ENCODE results near the gene UTP14C. TPM values are rescaled to one million over a fixed set of nuclear protein-coding genes. Genes with fewer than 3 reads are reported as not detected.

Gene UTP14C
- total and polyA plus RNA-seq, 4 experiments from 2014 or later = 1.9 to 16.1 (median 9.3) TPM

DNA sequence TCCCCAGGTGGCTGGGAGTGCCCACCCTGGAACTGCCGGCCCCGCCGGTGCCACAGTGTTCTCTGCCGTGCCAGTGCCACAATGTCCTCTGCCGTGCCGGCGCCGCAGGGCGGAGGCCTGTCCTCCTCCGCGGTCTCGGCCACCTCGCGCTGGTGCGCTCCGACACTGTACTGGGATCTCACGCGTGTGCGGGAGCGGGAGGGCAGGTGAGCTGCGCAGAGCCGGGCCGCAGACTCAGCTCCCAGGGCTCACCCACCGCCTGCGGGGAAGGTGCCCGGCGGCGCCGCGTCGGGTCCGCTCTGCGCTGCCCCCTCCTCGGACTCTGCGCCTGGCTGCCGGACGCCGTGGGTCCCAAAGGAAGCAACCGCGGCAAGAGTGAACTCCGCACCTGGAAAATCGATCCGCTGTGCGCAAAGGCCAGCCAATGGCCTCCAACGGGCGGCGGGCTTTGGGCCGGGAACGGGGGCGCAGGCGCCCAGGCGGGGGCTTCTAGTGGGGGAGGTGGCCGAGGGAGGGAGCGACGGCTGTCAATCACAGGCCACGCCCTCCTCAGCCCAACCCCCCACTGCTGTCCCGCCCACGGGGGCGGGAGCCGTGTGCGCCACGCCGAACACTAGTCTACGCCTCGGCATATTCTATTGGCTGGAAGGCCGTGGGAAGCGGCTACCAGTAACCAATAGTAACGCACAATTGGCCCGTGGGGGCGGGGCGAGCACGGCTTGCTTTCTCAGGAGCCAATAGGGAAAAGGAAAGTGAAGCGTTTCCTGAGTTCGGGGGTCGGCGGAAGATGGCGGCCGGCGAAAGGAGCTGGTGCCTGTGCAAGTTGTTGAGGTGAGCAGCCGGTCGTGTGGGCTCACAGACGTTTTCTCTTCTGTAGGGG is 12.6 kb upstream of the UTP14C start, which contains the start of gene ALG11:
TSS of gene ALG11 (plus strand) at position 767 of the 880 bp plus-strand sequence. CDS start at position 788, 21 bp downstream.
- H3K9me3 Mint-ChIP-seq = no peaks in the 10 kb centered on the region
- H3K27ac Mint-ChIP-seq = peak within 1 kb of the TSS; percentile 87 to 98 (median 97)
- Histone ChIP-seq H3K27me3 (ENCODE audit: insufficient read depth, low read length) (peaks cover 8% of the 10 kb centered on the region), H3K27ac (ENCODE audit: low read depth, low read length) (peak within 1 kb of the TSS; percentile 52), H3K36me3 (ENCODE audit: insufficient read depth, low read length) (no peaks in the 10 kb centered on the region), H3K4me3 (ENCODE audit: low read length in 2 of 2) (peak within 1 kb of the TSS; percentile 71 to 92), H3K4me1 (ENCODE audit: insufficient read depth, low read length) (peaks cover 22% of the 10 kb centered on the region), H3K9me3 (ENCODE audit: control insufficient read depth in 1 of 2, low read length in 2 of 2) (no peaks in the 10 kb centered on the region)
- peak within 1 kb of the TSS; percentile 96 to 100 (median 100) for H3K4me3 Mint-ChIP-seq
- peaks cover 14 to 44% (median 23%) of the 10 kb centered on the region in 4 donors for H3K4me1 Mint-ChIP-seq
- H3K36me3 Mint-ChIP-seq = peaks cover 11 to 20% of the 10 kb centered on the region in 2 donors
- POLR2A ChIA-PET (ENCODE audit: partially characterized antibody) = interaction anchor here (1.0 to 2.7 kb wide), 9 partner anchors 9 to 640 kb away, joined by 3 to 18 read pairs (median 5); partner anchors contain the start of genes INTS6, NEK3 and SUGT1
- intact Hi-C loops (cut with micrococcal nuclease) = loop anchor here (1.0 to 5.0 kb wide), 11 partner anchors 70 to 640 kb away; partner anchors contain the start of genes CKAP2, INTS6, NEK3 and SUGT1
- H3K27me3 Mint-ChIP-seq = peaks cover 4 to 24% of the 10 kb centered on the region in 2 donors
- peak; percentile 99 for DNase-seq
- CTCF ChIA-PET (ENCODE audit: partially characterized antibody) = interaction anchor here (1.4 to 4.0 kb wide), 4 partner anchors 11 to 173 kb away, joined by 3 to 42 read pairs (median 6); partner anchors contain the start of gene NEK5

DNA sequence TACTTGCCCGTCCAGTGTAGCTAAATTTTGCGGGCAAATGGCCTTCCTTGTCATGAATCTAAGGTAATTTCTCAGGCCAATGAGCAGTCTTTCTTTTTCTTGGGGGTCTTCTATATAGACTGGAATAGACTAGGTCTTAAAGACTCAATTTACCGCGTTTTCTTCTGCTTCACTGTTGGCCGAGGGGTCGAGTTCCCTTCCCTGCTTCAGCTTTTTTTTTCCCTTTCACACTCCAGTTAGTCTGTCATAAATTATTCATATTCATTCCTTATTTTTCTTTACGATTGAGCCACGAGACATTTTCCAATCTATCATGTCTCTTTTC is 12.0 kb upstream of the UTP14C start:
- Mint-ChIP-seq H3K4me3 (peak overlapping the region; percentile 96 to 100 (median 100)), H3K27me3 (peaks cover 4 to 22% of the 10 kb centered on the region in 2 donors), H3K36me3 (peaks cover 15 to 24% of the 10 kb centered on the region in 2 donors), H3K9me3 (no peaks in the 10 kb centered on the region), H3K27ac (peak overlapping the region; percentile 87 to 98 (median 97)), H3K4me1 (peaks cover 17 to 50% (median 27%) of the 10 kb centered on the region in 4 donors)
- peak overlapping the region; percentile 52 for H3K27ac ChIP-seq (ENCODE audit: low read depth, low read length)
- no peak for DNase-seq
- peak overlapping the region; percentile 71 to 92 for H3K4me3 ChIP-seq (ENCODE audit: low read length in 2 of 2)
- peaks cover 8% of the 10 kb centered on the region for H3K27me3 ChIP-seq (ENCODE audit: insufficient read depth, low read length)
- ChIA-PET CTCF (ENCODE audit: partially characterized antibody) (interaction anchor here (1.4 to 4.0 kb wide), 4 partner anchors 11 to 173 kb away, joined by 3 to 42 read pairs (median 6); partner anchors contain the start of gene NEK5), POLR2A (ENCODE audit: partially characterized antibody) (interaction anchor here (1.0 to 2.7 kb wide), 8 partner anchors 10 to 640 kb away, joined by 3 to 18 read pairs (median 5); partner anchors contain the start of genes INTS6, NEK3 and SUGT1)
- intact Hi-C loops (cut with micrococcal nuclease) = loop anchor here (1.0 to 5.0 kb wide), 11 partner anchors 70 to 640 kb away; partner anchors contain the start of genes CKAP2, INTS6, NEK3 and SUGT1
- peaks cover 22% of the 10 kb centered on the region for H3K4me1 ChIP-seq (ENCODE audit: insufficient read depth, low read length)
- H3K9me3 ChIP-seq (ENCODE audit: control insufficient read depth in 1 of 2, low read length in 2 of 2) = no peaks in the 10 kb centered on the region
- no peaks in the 10 kb centered on the region for H3K36me3 ChIP-seq (ENCODE audit: insufficient read depth, low read length)

DNA sequence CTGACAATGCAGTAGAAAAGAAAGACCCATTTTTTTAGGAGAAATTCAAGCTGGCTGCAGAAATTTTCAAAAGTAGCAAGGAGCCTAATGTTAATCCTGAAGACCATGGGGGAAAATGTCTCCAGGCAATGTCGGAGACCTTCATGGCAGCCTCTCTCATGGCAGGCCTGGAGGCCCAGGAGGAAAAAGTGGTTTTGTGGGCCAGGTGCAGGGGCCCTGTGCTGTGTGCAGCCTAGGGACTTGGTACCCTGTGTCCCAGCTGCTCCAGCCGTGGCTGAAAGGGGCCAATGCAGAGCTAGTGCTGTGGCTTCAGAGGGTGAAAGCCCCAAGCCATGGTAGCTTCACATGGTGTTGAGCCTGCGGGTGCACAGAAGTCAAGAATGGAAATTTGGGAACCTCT is 8.2 kb upstream of the UTP14C start:
- intact Hi-C loops (cut with micrococcal nuclease) = no loop called here
- DNase-seq = no peak
- Mint-ChIP-seq H3K27ac (no peak overlapping the region), H3K27me3 (peaks cover 0 to under 1% of the 10 kb centered on the region in 2 donors), H3K36me3 (peaks cover 41 to 56% of the 10 kb centered on the region in 2 donors), H3K9me3 (no peaks in the 10 kb centered on the region), H3K4me1 (peaks cover 21 to 43% (median 33%) of the 10 kb centered on the region in 4 donors), H3K4me3 (no peak overlapping the region)
- H3K9me3 ChIP-seq (ENCODE audit: control insufficient read depth in 1 of 2, low read length in 2 of 2) = no peaks in the 10 kb centered on the region
- peaks cover 17% of the 10 kb centered on the region for H3K4me1 ChIP-seq (ENCODE audit: insufficient read depth, low read length)
- H3K27me3 ChIP-seq (ENCODE audit: insufficient read depth, low read length) = no peaks in the 10 kb centered on the region
- POLR2A ChIA-PET (ENCODE audit: partially characterized antibody) = interaction anchor here (0.6 kb wide), 1 partner anchor 119 kb away, joined by 3 read pairs; no protein-coding TSS in a partner anchor
- no peak overlapping the region for H3K27ac ChIP-seq (ENCODE audit: low read depth, low read length)
- peaks cover 9% of the 10 kb centered on the region for H3K36me3 ChIP-seq (ENCODE audit: insufficient read depth, low read length)
- no peak overlapping the region for H3K4me3 ChIP-seq (ENCODE audit: low read length in 2 of 2)
- CTCF ChIA-PET (ENCODE audit: partially characterized antibody) = no interaction called here

DNA sequence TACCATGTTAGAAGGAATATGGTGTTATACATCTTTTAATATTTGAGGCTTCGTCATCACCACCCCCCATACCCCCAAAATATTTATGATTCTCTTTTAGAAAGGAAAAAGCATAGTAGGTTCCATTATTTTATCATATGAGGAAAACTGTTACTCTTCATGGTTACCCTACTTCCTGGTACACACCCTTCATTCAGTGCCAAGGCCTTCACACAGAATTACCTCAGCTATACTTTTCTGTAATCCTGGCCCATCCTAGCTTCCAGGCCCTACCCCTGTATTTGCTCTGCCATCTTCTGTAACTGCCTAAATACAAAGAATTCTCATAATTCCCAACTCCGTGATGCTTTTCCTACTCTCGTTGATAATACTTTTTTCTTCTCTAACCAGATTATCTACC is 4.3 kb upstream of the UTP14C start:
- no peaks in the 10 kb centered on the region for H3K27me3 ChIP-seq (ENCODE audit: insufficient read depth, low read length)
- H3K9me3 Mint-ChIP-seq = peaks cover 0 to 1% (median 0%) of the 10 kb centered on the region in 8 donors
- POLR2A ChIA-PET (ENCODE audit: partially characterized antibody) = no interaction called here
- peaks cover 65 to 75% of the 10 kb centered on the region in 2 donors for H3K36me3 Mint-ChIP-seq
- H3K36me3 ChIP-seq (ENCODE audit: insufficient read depth, low read length) = peaks cover 21% of the 10 kb centered on the region
- H3K27ac ChIP-seq (ENCODE audit: low read depth, low read length) = no peak overlapping the region
- no peak overlapping the region for H3K27ac Mint-ChIP-seq
- H3K4me3 ChIP-seq (ENCODE audit: low read length in 2 of 2) = no peak overlapping the region
- no peak for DNase-seq
- intact Hi-C loops (cut with micrococcal nuclease) = no loop called here
- H3K27me3 Mint-ChIP-seq = no peaks in the 10 kb centered on the region
- H3K4me1 Mint-ChIP-seq = peaks cover 22 to 31% (median 28%) of the 10 kb centered on the region in 4 donors
- CTCF ChIA-PET (ENCODE audit: partially characterized antibody) = no interaction called here
- no peak overlapping the region for H3K4me3 Mint-ChIP-seq
- H3K9me3 ChIP-seq (ENCODE audit: control insufficient read depth in 1 of 2, low read length in 2 of 2) = no peaks in the 10 kb centered on the region
- H3K4me1 ChIP-seq (ENCODE audit: insufficient read depth, low read length) = no peaks in the 10 kb centered on the region

DNA sequence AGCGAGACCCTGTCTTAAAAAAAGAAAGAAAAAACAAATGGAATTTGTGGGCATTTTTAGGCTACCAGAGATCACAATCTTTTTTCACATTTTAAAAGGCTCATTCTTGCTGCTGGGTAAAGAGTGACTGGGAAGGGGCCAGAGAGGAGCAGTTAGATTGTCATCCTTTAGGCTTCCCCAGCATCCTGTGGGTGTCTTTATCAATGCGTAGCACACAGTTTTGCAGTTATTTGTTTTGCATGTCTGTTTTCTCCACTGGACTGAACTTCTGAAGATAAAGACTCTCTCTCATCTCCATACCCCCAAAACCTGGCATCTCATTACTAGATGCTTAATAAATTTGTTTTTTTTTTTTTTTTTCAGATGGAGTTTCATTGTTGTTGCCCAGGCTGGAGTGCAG is 2.1 kb upstream of the UTP14C start:
- H3K9me3 ChIP-seq (ENCODE audit: control insufficient read depth in 1 of 2, low read length in 2 of 2) = no peaks in the 10 kb centered on the region
- H3K4me1 ChIP-seq (ENCODE audit: insufficient read depth, low read length) = peaks cover 4% of the 10 kb centered on the region
- H3K27me3 ChIP-seq (ENCODE audit: insufficient read depth, low read length) = no peaks in the 10 kb centered on the region
- H3K4me3 ChIP-seq (ENCODE audit: low read length in 2 of 2) = no peak overlapping the region
- peaks cover 30% of the 10 kb centered on the region for H3K36me3 ChIP-seq (ENCODE audit: insufficient read depth, low read length)
- H3K4me1 Mint-ChIP-seq = peaks cover 26 to 36% (median 34%) of the 10 kb centered on the region in 4 donors
- intact Hi-C loops (cut with micrococcal nuclease) = no loop called here
- H3K36me3 Mint-ChIP-seq = peaks cover 72 to 82% of the 10 kb centered on the region in 2 donors
- H3K4me3 Mint-ChIP-seq = no peak overlapping the region
- H3K27ac ChIP-seq (ENCODE audit: low read depth, low read length) = no peak overlapping the region
- H3K9me3 Mint-ChIP-seq = peaks cover 0 to 6% (median 3%) of the 10 kb centered on the region in 8 donors
- H3K27me3 Mint-ChIP-seq = no peaks in the 10 kb centered on the region
- CTCF ChIA-PET (ENCODE audit: partially characterized antibody) = no interaction called here
- POLR2A ChIA-PET (ENCODE audit: partially characterized antibody) = no interaction called here
- H3K27ac Mint-ChIP-seq = no peak overlapping the region
- DNase-seq = no peak

DNA sequence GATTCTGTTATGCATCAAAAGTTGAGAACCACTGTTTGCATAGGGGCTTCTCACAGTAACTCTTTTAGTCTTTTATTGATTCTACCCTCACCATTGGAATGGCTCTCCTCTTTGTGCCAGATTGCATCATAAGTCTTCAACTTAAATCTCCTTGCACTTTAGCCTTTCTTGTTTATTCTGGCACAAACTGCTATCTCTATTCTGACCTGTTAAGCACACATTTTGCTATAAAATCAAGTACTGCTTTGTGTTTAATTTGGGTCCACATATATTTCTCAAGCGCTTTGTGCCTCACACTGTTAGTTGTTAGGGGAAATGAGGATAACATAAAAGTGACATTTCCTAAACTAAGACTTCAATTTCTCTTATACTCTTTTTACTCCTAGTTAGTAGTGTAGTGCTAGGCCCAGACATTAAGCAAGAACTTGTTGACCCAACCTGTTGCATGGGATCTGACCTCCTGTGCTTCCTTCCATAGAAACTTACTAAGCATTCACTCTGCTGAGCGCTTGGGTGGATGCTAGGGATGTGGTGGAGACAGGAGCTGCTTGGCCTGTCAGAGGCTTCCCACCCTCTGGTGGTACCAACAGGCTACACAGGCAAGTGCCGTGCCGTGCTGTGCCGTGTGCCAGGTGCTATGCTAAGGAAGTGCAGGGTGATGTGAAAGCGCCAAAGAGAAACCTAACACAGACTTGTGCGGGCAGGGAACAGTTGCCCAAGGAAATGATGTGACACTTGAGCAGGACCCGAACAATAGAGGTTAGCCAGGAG is 1.2 kb downstream of the UTP14C start:
- ChIA-PET POLR2A (ENCODE audit: partially characterized antibody) (no interaction called here), CTCF (ENCODE audit: partially characterized antibody) (no interaction called here)
- Mint-ChIP-seq H3K27me3 (no peaks in the 10 kb centered on the region), H3K4me1 (peaks cover 23 to 42% (median 25%) of the 10 kb centered on the region in 4 donors), H3K9me3 (peaks cover 0 to 17% (median 3%) of the 10 kb centered on the region in 8 donors), H3K36me3 (peaks cover 73 to 82% of the 10 kb centered on the region in 2 donors), H3K27ac (no peak overlapping the region), H3K4me3 (peak overlapping the region in 1 of 8 donors; percentile 24)
- Histone ChIP-seq H3K27me3 (ENCODE audit: insufficient read depth, low read length) (no peaks in the 10 kb centered on the region), H3K4me1 (ENCODE audit: insufficient read depth, low read length) (peaks cover 4% of the 10 kb centered on the region), H3K27ac (ENCODE audit: low read depth, low read length) (no peak overlapping the region), H3K4me3 (ENCODE audit: low read length in 2 of 2) (no peak overlapping the region), H3K36me3 (ENCODE audit: insufficient read depth, low read length) (peaks cover 22% of the 10 kb centered on the region), H3K9me3 (ENCODE audit: control insufficient read depth in 1 of 2, low read length in 2 of 2) (no peaks in the 10 kb centered on the region)
- no peak for DNase-seq
- intact Hi-C loops (cut with micrococcal nuclease) = no loop called here
